ENCODE measurements around the gene ATF7IP.

Gene ATF7IP

GRCh38 chr12:14422516-14423230 lies 57.2 kb downstream of the ATF7IP start:
- DNase-seq, result no peak

DNA sequence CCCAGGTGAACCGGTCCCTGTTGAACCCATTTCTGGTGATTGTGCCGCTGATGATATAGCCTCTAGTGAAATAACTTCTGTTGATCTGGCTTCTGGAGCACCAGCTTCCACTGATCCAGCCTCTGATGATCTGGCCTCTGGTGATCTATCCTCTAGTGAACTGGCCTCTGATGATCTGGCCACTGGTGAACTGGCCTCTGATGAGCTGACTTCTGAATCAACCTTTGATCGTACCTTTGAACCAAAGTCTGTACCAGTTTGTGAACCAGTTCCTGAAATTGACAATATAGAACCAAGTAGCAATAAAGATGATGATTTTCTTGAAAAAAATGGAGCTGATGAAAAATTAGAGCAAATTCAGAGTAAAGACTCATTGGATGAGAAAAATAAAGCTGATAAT lies 59.1 kb downstream of the ATF7IP start:
- no peak for DNase-seq

- no peak for DNase-seq
Measured at GRCh38 chr12:14426792-14427191, 61.3 kb downstream of the ATF7IP start.

GRCh38 chr12:14427929-14428328 lies 62.4 kb downstream of the ATF7IP start:
- DNase-seq, result no peak

- DNase-seq, result no peak
Measured at GRCh38 chr12:14430394-14430986, 65.0 kb downstream of the ATF7IP start.

DNA sequence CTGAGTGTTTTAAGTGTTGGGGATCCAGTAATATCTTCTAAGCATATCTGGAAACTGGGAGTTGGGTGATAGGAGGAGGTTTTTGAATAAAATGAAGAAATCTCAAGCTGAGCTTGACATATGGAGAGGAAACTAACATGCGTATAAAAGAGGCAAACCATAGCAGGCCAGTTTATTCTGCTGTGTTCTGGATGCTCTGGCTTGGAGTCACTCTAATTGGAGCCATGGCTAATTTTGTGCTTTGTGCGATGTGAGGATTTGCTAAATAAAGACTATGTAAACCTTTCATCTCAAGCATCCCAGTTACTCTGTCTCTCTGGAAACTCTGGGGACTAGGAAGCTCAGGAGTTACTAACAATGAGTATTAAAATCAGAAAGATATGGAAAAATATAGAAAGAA lies 66.5 kb downstream of the ATF7IP start:
- no peak for DNase-seq

GRCh38 chr12:14435627-14436026 lies 70.1 kb downstream of the ATF7IP start:
- DNase-seq, result no peak

GRCh38 chr12:14442221-14442881 lies 76.9 kb downstream of the ATF7IP start:
- DNase-seq, result no peak

GRCh38 chr12:14443531-14443930 lies 78.0 kb downstream of the ATF7IP start:
- DNase-seq, result no peak

DNA sequence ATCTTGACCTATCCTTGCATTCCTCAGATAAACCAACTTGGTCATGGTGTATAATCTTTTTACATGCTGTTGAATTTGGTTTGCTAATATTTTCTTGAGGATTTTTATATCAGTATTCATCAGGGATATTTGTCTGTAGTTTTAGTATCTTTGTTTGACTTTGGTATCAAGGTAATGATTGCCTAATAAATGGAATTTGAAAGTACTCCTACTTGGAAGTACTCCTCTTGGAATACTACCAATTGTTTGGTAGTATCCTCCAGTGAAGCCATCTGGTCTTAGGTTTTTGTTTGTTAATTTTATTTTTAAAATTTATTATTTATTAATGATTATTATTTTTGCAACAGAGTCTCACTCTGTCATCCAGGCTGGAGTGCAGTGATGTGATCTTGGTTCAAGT lies 85.0 kb downstream of the ATF7IP start:
- no peak for DNase-seq

DNA sequence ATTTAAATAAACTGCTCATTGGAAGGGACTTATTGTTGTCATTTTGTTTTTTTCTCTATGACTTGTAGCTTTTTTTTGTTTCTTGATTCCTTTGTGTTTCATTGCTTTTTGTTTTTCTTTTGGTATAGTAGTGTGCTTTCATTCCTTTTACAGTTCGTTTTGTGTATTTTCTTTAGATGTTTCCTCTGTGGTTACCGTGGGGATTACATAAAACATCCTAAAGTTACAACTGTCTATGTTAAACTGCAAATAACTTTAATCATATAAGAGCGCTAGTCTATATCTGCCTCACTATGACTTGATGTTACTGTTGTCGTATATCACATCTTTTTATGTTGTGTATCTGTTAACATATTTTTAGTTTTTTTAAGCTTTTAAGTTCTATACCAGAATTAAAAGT lies 86.9 kb downstream of the ATF7IP start:
- DNase-seq, result no peak

GRCh38 chr12:14452865-14453264 lies 87.4 kb downstream of the ATF7IP start:
- no peak for DNase-seq

DNA sequence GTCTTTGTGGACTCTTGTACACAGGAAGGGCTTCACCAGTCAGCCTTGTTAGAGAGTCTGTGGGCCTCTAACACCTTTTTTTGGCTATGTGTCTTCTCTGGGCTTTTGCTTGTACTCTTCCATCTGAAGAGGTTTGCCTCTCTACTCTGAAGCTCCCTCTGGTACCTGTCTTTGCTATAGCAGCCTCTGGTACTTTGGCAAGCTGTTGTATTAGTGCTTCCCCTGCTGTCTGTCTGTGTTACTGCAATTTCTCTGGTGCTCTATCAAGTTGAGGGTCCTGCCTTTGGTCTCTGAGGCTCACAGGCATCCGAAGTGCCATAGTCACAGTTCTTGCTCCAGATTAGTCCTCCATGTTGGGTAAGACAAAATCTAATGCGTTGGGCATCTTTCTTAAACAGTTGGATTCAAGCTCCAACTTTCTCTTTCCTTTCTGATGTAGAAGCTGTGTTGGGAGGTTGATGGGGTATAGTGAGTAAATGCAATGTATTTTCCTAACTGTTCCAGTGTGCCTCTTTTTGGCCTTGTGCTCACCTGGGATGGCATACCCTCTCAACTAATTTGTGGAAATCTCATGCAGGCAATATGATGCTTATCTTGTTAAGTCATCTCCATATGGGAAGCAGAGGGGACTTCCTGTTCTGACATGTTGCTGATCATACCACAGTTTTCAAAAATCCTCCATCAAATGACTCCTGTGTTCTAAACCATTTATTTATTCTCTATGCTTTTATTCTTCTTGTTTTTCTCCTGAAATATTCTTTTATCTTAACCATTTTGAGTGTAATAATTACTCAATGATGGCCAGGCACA lies 88.8 kb downstream of the ATF7IP start:
- DNase-seq, result no peak

GRCh38 chr12:14460212-14460841 lies 94.8 kb downstream of the ATF7IP start:
- DNase-seq, result no peak

GRCh38 chr12:14471497-14471896 lies 106.0 kb downstream of the ATF7IP start:
- DNase-seq, result no peak

DNA sequence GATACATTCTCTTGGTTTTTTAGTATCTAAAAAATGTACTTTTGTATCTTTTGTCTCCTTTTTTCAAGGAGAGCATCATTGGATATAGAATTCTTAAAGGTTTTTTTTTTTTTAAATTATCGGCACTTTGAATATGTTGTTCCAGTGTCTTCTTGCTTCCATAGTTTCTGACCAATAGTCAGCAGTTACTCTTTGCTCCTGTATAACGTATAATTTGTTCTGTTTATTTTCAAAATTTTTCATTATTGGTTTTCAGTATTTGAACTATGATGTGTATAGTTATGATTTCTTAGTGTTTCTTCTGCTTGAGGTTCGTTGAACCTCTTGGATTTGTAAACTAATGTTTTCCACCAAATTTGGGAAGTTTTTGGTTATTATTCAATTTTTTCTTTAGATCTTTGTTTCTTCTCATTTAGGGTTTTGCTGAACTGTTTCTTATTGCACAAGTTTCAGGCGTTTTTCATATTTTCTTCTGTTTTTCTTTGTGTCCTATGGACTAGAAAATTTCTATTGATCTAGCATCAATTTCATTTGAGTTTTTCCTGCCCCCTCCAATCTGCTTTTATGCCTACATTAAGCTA lies 108.3 kb downstream of the ATF7IP start:
- no peak for DNase-seq

- no peak for DNase-seq
Measured at GRCh38 chr12:14479004-14479403, 113.5 kb downstream of the ATF7IP start.

- no peak for DNase-seq
Measured at GRCh38 chr12:14481201-14481600, 115.7 kb downstream of the ATF7IP start.

- DNase-seq, result no peak
Measured at GRCh38 chr12:14482361-14482760, 116.9 kb downstream of the ATF7IP start.

DNA sequence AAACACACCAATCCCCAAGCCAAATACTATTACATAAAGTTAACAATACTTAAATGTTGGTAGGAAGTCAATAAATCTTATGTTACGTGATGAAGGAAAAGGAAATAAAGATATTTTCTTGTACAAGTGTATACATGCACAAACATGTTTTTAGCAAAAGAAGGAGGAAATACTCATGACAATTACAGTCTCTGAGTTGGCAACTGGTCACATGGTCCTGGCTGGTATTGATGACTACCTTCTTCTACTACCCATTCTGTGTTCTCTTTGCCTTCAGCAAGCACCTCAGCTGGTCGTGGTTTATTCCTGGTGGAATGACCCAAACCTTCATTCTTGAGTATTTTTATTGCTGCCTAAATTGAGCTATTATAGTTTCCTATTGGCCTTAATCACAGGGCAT lies 117.4 kb downstream of the ATF7IP start:
- no peak for DNase-seq

DNA sequence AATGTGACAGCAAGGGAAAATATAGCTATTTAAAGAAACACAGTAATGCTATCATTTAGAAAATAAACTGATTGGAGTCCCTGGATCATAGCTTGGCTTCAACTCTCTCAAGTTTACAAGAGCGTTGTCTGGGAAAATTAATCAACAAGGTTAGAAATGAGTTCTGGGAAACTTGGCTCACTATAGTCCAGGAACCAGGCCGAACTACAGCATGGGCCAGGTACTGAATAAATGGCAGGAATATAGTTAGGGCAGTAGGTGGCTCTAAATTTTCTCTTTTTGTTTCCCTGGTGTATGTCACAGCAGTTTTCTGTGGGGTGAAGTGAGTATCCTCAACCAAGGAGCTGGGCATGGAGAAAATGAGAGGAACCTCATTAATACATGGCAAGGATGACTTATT lies 129.8 kb downstream of the ATF7IP start:
- no peak for DNase-seq

All from stimulated activated CD4-positive, alpha-beta T cell treated with anti-CD3 and anti-CD28 coated beads, Interleukin-4, amount 100 ng/mL, for 1 hour (primary cell).